WTC11 (cell line): Measurements from ENCODE around the gene XDH.

Experiments used
- ATF1 ChIP-seq: sonication (generic); formaldehyde crosslinking; IDR thresholded peaks from 2 replicates; pipeline ENCODE4 v1.8.1; 2023; ENCODE audit warnings: mild to moderate bottlenecking, moderate library complexity, missing genetic modification reagents
- CREB1 ChIP-seq: sonication (generic); formaldehyde crosslinking; IDR thresholded peaks from 2 replicates; pipeline ENCODE4 v1.8.0; 2023; ENCODE audit warnings: mild to moderate bottlenecking, missing genetic modification reagents
- IRF2 ChIP-seq: sonication (generic); formaldehyde crosslinking; IDR thresholded peaks from 2 replicates; pipeline ENCODE4 v1.8.0; 2022; ENCODE audit warnings: low read depth, missing genetic modification reagents, borderline replicate concordance
- JUN ChIP-seq: sonication (generic); formaldehyde crosslinking; IDR thresholded peaks from 2 replicates; pipeline ENCODE4 v1.8.0; 2023; ENCODE audit warnings: mild to moderate bottlenecking, missing genetic modification reagents
- ZNF416 ChIP-seq: fragments of 250-450 bp; sonication (Bioruptor Pico); IDR thresholded peaks from 2 replicates; pipeline ENCODE4 v1.9.0; 2021; ENCODE audit warnings: mild to moderate bottlenecking, inconsistent platforms
- TF ChIP-seq, protein P1 (sequence below): sonication (generic); formaldehyde crosslinking; IDR thresholded peaks from 2 replicates; pipeline ENCODE4 v1.8.0; 2022; ENCODE audit warnings: mild to moderate bottlenecking, missing genetic modification reagents
- TF ChIP-seq, protein P2 (sequence below): fragments of 200-600 bp; IDR thresholded peaks from 2 replicates; pipeline ENCODE4 v1.8.0; 2022; ENCODE audit warnings: antibody characterized with exemption
- TF ChIP-seq, protein P3 (sequence below): sonication (generic); formaldehyde crosslinking; IDR thresholded peaks from 2 replicates; pipeline ENCODE4 v1.8.1; 2022; ENCODE audit warnings: low read depth, mild to moderate bottlenecking, moderate library complexity, missing genetic modification reagents, borderline replicate concordance
- TF ChIP-seq, protein P4 (sequence below): fragments of 250-450 bp; sonication (Bioruptor Pico); IDR thresholded peaks from 2 replicates; pipeline ENCODE4 v1.8.0; 2021; ENCODE audit warnings: mild to moderate bottlenecking
- TF ChIP-seq, protein P5 (sequence below): sonication (generic); formaldehyde crosslinking; conservative IDR thresholded peaks from 2 replicates; pipeline ENCODE4 v1.8.1; 2022; ENCODE audit warnings: mild to moderate bottlenecking, missing genetic modification reagents
- TF ChIP-seq, protein P6 (sequence below): sonication (generic); formaldehyde crosslinking; IDR thresholded peaks from 2 replicates; pipeline ENCODE4 v1.8.0; 2022; ENCODE audit warnings: missing genetic modification reagents
- TF ChIP-seq, protein P7 (sequence below): sonication (generic); formaldehyde crosslinking; IDR thresholded peaks from 2 replicates; pipeline ENCODE4 v1.8.0; 2022; ENCODE audit warnings: mild to moderate bottlenecking, missing genetic modification reagents
- TF ChIP-seq, protein P8 (sequence below): sonication (generic); formaldehyde crosslinking; IDR thresholded peaks from 2 replicates; pipeline ENCODE4 v1.8.1; 2023; ENCODE audit warnings: mild to moderate bottlenecking, missing genetic modification reagents, borderline replicate concordance
- TF ChIP-seq, protein P9 (sequence below): sonication (generic); formaldehyde crosslinking; IDR thresholded peaks from 2 replicates; pipeline ENCODE4 v1.8.1; 2023; ENCODE audit warnings: mild to moderate bottlenecking, missing genetic modification reagents

DNA sequence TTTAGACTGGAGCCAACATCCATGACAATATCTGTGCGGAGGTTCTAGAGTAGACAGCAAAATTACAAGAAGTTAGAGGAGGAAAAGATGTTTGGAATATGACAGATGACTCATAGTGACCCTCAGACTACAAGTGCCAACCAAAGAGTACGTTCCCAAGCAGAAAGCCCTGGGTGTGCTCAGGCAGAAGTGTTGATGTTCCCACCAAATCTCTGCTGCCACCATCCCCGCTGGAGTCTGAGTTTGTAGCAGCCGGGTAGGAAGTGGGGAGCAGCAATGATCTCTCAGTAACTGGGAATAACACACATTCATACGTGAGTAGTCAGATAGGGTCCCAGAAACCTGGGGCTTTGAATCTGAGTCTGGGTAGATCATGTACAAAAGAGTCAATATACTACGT lies 73.2 kb downstream of the XDH start:
- TF ChIP-seq, protein P1, sequence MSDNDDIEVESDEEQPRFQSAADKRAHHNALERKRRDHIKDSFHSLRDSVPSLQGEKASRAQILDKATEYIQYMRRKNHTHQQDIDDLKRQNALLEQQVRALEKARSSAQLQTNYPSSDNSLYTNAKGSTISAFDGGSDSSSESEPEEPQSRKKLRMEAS, result no peak
- TF ChIP-seq, protein P2, sequence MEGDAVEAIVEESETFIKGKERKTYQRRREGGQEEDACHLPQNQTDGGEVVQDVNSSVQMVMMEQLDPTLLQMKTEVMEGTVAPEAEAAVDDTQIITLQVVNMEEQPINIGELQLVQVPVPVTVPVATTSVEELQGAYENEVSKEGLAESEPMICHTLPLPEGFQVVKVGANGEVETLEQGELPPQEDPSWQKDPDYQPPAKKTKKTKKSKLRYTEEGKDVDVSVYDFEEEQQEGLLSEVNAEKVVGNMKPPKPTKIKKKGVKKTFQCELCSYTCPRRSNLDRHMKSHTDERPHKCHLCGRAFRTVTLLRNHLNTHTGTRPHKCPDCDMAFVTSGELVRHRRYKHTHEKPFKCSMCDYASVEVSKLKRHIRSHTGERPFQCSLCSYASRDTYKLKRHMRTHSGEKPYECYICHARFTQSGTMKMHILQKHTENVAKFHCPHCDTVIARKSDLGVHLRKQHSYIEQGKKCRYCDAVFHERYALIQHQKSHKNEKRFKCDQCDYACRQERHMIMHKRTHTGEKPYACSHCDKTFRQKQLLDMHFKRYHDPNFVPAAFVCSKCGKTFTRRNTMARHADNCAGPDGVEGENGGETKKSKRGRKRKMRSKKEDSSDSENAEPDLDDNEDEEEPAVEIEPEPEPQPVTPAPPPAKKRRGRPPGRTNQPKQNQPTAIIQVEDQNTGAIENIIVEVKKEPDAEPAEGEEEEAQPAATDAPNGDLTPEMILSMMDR, result no peak
- TF ChIP-seq, protein P3, sequence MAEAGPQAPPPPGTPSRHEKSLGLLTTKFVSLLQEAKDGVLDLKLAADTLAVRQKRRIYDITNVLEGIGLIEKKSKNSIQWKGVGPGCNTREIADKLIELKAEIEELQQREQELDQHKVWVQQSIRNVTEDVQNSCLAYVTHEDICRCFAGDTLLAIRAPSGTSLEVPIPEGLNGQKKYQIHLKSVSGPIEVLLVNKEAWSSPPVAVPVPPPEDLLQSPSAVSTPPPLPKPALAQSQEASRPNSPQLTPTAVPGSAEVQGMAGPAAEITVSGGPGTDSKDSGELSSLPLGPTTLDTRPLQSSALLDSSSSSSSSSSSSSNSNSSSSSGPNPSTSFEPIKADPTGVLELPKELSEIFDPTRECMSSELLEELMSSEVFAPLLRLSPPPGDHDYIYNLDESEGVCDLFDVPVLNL (CRISPR knock-in tag), result no peak
- TF ChIP-seq, protein P4, sequence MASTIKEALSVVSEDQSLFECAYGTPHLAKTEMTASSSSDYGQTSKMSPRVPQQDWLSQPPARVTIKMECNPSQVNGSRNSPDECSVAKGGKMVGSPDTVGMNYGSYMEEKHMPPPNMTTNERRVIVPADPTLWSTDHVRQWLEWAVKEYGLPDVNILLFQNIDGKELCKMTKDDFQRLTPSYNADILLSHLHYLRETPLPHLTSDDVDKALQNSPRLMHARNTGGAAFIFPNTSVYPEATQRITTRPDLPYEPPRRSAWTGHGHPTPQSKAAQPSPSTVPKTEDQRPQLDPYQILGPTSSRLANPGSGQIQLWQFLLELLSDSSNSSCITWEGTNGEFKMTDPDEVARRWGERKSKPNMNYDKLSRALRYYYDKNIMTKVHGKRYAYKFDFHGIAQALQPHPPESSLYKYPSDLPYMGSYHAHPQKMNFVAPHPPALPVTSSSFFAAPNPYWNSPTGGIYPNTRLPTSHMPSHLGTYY (CRISPR knock-in tag), result no peak
- TF ChIP-seq, protein P5, sequence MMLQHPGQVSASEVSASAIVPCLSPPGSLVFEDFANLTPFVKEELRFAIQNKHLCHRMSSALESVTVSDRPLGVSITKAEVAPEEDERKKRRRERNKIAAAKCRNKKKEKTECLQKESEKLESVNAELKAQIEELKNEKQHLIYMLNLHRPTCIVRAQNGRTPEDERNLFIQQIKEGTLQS, result no peak
- TF ChIP-seq ATF1 (CRISPR knock-in tag), result no peak
- no peak for TF ChIP-seq CREB1 (CRISPR knock-in tag)
- TF ChIP-seq, protein P6, sequence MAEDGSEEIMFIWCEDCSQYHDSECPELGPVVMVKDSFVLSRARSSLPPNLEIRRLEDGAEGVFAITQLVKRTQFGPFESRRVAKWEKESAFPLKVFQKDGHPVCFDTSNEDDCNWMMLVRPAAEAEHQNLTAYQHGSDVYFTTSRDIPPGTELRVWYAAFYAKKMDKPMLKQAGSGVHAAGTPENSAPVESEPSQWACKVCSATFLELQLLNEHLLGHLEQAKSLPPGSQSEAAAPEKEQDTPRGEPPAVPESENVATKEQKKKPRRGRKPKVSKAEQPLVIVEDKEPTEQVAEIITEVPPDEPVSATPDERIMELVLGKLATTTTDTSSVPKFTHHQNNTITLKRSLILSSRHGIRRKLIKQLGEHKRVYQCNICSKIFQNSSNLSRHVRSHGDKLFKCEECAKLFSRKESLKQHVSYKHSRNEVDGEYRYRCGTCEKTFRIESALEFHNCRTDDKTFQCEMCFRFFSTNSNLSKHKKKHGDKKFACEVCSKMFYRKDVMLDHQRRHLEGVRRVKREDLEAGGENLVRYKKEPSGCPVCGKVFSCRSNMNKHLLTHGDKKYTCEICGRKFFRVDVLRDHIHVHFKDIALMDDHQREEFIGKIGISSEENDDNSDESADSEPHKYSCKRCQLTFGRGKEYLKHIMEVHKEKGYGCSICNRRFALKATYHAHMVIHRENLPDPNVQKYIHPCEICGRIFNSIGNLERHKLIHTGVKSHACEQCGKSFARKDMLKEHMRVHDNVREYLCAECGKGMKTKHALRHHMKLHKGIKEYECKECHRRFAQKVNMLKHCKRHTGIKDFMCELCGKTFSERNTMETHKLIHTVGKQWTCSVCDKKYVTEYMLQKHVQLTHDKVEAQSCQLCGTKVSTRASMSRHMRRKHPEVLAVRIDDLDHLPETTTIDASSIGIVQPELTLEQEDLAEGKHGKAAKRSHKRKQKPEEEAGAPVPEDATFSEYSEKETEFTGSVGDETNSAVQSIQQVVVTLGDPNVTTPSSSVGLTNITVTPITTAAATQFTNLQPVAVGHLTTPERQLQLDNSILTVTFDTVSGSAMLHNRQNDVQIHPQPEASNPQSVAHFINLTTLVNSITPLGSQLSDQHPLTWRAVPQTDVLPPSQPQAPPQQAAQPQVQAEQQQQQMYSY (CRISPR knock-in tag), result no peak
- no peak for TF ChIP-seq IRF2 (CRISPR knock-in tag)
- TF ChIP-seq, protein P7, sequence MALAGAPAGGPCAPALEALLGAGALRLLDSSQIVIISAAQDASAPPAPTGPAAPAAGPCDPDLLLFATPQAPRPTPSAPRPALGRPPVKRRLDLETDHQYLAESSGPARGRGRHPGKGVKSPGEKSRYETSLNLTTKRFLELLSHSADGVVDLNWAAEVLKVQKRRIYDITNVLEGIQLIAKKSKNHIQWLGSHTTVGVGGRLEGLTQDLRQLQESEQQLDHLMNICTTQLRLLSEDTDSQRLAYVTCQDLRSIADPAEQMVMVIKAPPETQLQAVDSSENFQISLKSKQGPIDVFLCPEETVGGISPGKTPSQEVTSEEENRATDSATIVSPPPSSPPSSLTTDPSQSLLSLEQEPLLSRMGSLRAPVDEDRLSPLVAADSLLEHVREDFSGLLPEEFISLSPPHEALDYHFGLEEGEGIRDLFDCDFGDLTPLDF, result no peak
- TF ChIP-seq, protein P8, sequence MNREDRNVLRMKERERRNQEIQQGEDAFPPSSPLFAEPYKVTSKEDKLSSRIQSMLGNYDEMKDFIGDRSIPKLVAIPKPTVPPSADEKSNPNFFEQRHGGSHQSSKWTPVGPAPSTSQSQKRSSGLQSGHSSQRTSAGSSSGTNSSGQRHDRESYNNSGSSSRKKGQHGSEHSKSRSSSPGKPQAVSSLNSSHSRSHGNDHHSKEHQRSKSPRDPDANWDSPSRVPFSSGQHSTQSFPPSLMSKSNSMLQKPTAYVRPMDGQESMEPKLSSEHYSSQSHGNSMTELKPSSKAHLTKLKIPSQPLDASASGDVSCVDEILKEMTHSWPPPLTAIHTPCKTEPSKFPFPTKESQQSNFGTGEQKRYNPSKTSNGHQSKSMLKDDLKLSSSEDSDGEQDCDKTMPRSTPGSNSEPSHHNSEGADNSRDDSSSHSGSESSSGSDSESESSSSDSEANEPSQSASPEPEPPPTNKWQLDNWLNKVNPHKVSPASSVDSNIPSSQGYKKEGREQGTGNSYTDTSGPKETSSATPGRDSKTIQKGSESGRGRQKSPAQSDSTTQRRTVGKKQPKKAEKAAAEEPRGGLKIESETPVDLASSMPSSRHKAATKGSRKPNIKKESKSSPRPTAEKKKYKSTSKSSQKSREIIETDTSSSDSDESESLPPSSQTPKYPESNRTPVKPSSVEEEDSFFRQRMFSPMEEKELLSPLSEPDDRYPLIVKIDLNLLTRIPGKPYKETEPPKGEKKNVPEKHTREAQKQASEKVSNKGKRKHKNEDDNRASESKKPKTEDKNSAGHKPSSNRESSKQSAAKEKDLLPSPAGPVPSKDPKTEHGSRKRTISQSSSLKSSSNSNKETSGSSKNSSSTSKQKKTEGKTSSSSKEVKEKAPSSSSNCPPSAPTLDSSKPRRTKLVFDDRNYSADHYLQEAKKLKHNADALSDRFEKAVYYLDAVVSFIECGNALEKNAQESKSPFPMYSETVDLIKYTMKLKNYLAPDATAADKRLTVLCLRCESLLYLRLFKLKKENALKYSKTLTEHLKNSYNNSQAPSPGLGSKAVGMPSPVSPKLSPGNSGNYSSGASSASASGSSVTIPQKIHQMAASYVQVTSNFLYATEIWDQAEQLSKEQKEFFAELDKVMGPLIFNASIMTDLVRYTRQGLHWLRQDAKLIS (CRISPR knock-in tag), result no peak
- no peak for TF ChIP-seq JUN (CRISPR knock-in tag)
- TF ChIP-seq ZNF416 (CRISPR knock-in tag), result no peak
- TF ChIP-seq, protein P9, sequence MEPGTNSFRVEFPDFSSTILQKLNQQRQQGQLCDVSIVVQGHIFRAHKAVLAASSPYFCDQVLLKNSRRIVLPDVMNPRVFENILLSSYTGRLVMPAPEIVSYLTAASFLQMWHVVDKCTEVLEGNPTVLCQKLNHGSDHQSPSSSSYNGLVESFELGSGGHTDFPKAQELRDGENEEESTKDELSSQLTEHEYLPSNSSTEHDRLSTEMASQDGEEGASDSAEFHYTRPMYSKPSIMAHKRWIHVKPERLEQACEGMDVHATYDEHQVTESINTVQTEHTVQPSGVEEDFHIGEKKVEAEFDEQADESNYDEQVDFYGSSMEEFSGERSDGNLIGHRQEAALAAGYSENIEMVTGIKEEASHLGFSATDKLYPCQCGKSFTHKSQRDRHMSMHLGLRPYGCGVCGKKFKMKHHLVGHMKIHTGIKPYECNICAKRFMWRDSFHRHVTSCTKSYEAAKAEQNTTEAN (CRISPR knock-in tag), result no peak
